A549 (cell line): ENCODE measurements around the gene SYCN. TPM values are rescaled to one million over a fixed set of nuclear protein-coding genes. Genes with fewer than 3 reads are reported as not detected.
"Not testable (repeated sequence)": the region's sequence is repeated elsewhere in the genome, so short reads cannot be mapped to it uniquely, and the experiment has no call there.

Experiments
- ATAC-seq, 2 experiments: fragments of 200-7000 bp in 1 of 2; fragments of >200 bp in 1 of 2; cut with Nextera tagmentation in 1 of 2; cut with Tn5 transposase in 1 of 2; 3 replicates each; pipeline versions ENCODE4 v1.8.0 to v1.9.1; 2018 to 2020; ENCODE audit warnings: mild to moderate bottlenecking in 1 of 2, moderate library complexity in 1 of 2
- CTCF ChIA-PET: fragments of 300-600 bp; sonication (Branson Sonifier 250); formaldehyde crosslinking; extraction: SDS; loops from one replicate; lab custom pipeline; 2021; ENCODE audit warnings: antibody characterized with exemption, inconsistent platforms; lab: Yijun Ruan, JAX
- POLR2A ChIA-PET: fragments of 350-600 bp; formaldehyde crosslinking; extraction: SDS; loops from one replicate; lab custom pipeline; 2021; ENCODE audit warnings: antibody characterized with exemption, inconsistent platforms; lab: Yijun Ruan, JAX
- DNase-seq, 2 experiments: peaks; one replicate each; pipeline versions ENCODE4 v3.0.0 to v3.0.0-alpha.2; 2011 to 2016; ENCODE audit warnings: low read depth in 1 of 2, low spot score in 1 of 2
- FAIRE-seq: peaks from 2 replicates; lab custom pipeline; 2011; peaks lifted over from hg19 to GRCh38; lab: Jason Lieb, UNC
- H3K27ac ChIP-seq, 2 experiments: fragments of >200 bp; sonication (Bioruptor Twin); formaldehyde crosslinking; 3 replicates each; pipeline ENCODE4 v1.5.1; 2016 to 2017
- H3K4me1 ChIP-seq: fragments of >200 bp; sonication (Bioruptor Twin); formaldehyde crosslinking; 3 replicates; pipeline ENCODE4 v1.6.1; 2016
- H3K4me2 ChIP-seq: fragments of >200 bp; sonication (Bioruptor Twin); formaldehyde crosslinking; 3 replicates; pipeline ENCODE4 v1.6.1; 2016
- H3K4me3 ChIP-seq: fragments of >200 bp; sonication (Bioruptor Twin); formaldehyde crosslinking; 3 replicates; pipeline ENCODE4 v1.5.1; 2016
- H3K9me3 ChIP-seq: fragments of >200 bp; sonication (Bioruptor Twin); formaldehyde crosslinking; 3 replicates; pipeline ENCODE4 v1.6.1; 2016
- CEBPB ChIP-seq, 2 experiments: fragments of >200 bp in 1 of 2; sonication (Bioruptor Twin) in 1 of 2; formaldehyde crosslinking in 1 of 2; IDR thresholded peaks; 2 replicates each; pipeline ENCODE4 v1.6.1; 2012 to 2016
- CHD4 ChIP-seq: fragments of 200-600 bp; sonication (generic); IDR thresholded peaks from 2 replicates; pipeline ENCODE4 v1.6.1; 2016; ENCODE audit warnings: antibody characterized with exemption, mild to moderate bottlenecking, borderline replicate concordance
- CTCF ChIP-seq: fragments of >200 bp; sonication (Bioruptor Twin); formaldehyde crosslinking; IDR thresholded peaks from 3 replicates; pipeline ENCODE4 v1.5.1; 2016
- EHF ChIP-seq: fragments of 250-450 bp; sonication (Bioruptor Pico); IDR thresholded peaks from 2 replicates; pipeline ENCODE4 v1.5.0; 2020; ENCODE audit warnings: mild to moderate bottlenecking
- EHMT2 ChIP-seq: fragments of 200-600 bp; sonication (generic); IDR thresholded peaks from 2 replicates; pipeline ENCODE4 v1.6.1; 2016; ENCODE audit warnings: antibody characterized with exemption, low read depth, mild to moderate bottlenecking, moderate library complexity
- FOSB ChIP-seq: fragments of 250-450 bp; sonication (Bioruptor Pico); IDR thresholded peaks from 2 replicates; pipeline ENCODE4 v1.5.0; 2020; ENCODE audit warnings: mild to moderate bottlenecking, moderate library complexity
- FOSL2 ChIP-seq, 2 experiments: fragments of 450-650 bp in 1 of 2; fragments of >200 bp in 1 of 2; sonication (Bioruptor Twin) in 1 of 2; formaldehyde crosslinking; IDR thresholded peaks; 2 replicates each; pipeline versions ENCODE4 v1.5.0 to v1.6.1; 2016 to 2020; ENCODE audit warnings: mild to moderate bottlenecking in 1 of 2, moderate library complexity in 1 of 2
- FOXS1 ChIP-seq: fragments of 250-450 bp; sonication (Bioruptor Pico); IDR thresholded peaks from 2 replicates; pipeline ENCODE4 v1.5.0; 2020; ENCODE audit warnings: mild to moderate bottlenecking, moderate library complexity
- HOXA7 ChIP-seq: fragments of 250-450 bp; sonication (Bioruptor Pico); IDR thresholded peaks from 2 replicates; pipeline ENCODE4 v1.5.0; 2020; ENCODE audit warnings: mild to moderate bottlenecking, moderate library complexity
- HOXB13 ChIP-seq: fragments of 250-450 bp; sonication (Bioruptor Pico); IDR thresholded peaks from 2 replicates; pipeline ENCODE4 v1.5.0; 2020; ENCODE audit warnings: low read depth, mild to moderate bottlenecking, moderate library complexity
- JUN ChIP-seq, 2 experiments: fragments of >200 bp; sonication (Bioruptor Twin); formaldehyde crosslinking; IDR thresholded peaks; 2 replicates in 1 of 2; 3 replicates in 1 of 2; pipeline ENCODE4 v1.6.1; 2016 to 2017
- MAX ChIP-seq: IDR thresholded peaks from 2 replicates; pipeline ENCODE4 v1.6.1; 2012
- MYC ChIP-seq: IDR thresholded peaks from 2 replicates; pipeline ENCODE4 v1.6.1; 2012; ENCODE audit warnings: mild to moderate bottlenecking, inconsistent platforms, low read length, improper control_type of control experiment, borderline replicate concordance
- NFE2L2 ChIP-seq: fragments of 150-350 bp; conservative IDR thresholded peaks from 2 replicates; pipeline ENCODE4 v1.6.1; 2014; ENCODE audit warnings: low read length
- PHF8 ChIP-seq: fragments of 200-600 bp; sonication (generic); IDR thresholded peaks from 2 replicates; pipeline ENCODE4 v1.6.1; 2016; ENCODE audit warnings: low read depth, mild to moderate bottlenecking, antibody characterized with exemption, moderate library complexity, borderline replicate concordance
- RAD21 ChIP-seq, 2 experiments: fragments of >200 bp in 1 of 2; sonication (Bioruptor Twin) in 1 of 2; formaldehyde crosslinking in 1 of 2; IDR thresholded peaks in 1 of 2; conservative IDR thresholded peaks in 1 of 2; 2 replicates in 1 of 2; 3 replicates in 1 of 2; pipeline ENCODE4 v1.6.1; 2012 to 2018; ENCODE audit warnings: inconsistent platforms in 1 of 2
- RNF2 ChIP-seq: fragments of 200-600 bp; sonication (generic); IDR thresholded peaks from 2 replicates; pipeline ENCODE4 v1.6.1; 2016; ENCODE audit warnings: low read depth, mild to moderate bottlenecking, antibody characterized with exemption, moderate library complexity, borderline replicate concordance
- SMC3 ChIP-seq: fragments of >200 bp; sonication (Bioruptor Twin); formaldehyde crosslinking; IDR thresholded peaks from 3 replicates; pipeline ENCODE4 v1.6.1; 2018; ENCODE audit warnings: inconsistent platforms
- TFCP2L1 ChIP-seq: fragments of 250-450 bp; sonication (Bioruptor Pico); IDR thresholded peaks from 2 replicates; pipeline ENCODE4 v1.5.0; 2021; ENCODE audit warnings: mild to moderate bottlenecking
- ZC3H11A ChIP-seq: fragments of 450-650 bp; IDR thresholded peaks from 2 replicates; pipeline ENCODE4 v1.6.1; 2014; ENCODE audit warnings: antibody characterized with exemption, mild to moderate bottlenecking
- ZFP36 ChIP-seq: fragments of 450-650 bp; IDR thresholded peaks from 2 replicates; pipeline ENCODE4 v1.6.1; 2014; ENCODE audit warnings: borderline replicate concordance; ENCODE audit not compliant: partially characterized antibody
- ZNF302 ChIP-seq: fragments of 250-450 bp; sonication (Bioruptor Pico); IDR thresholded peaks from 2 replicates; pipeline ENCODE4 v1.9.0; 2021; ENCODE audit warnings: inconsistent platforms, mild to moderate bottlenecking, moderate library complexity
- WGBS: methylation state at CpG from one replicate; pipeline ENCODE4 v1.1.6; 2017; ENCODE audit errors: missing lambda C conversion rate; 5-methylcytosine and 5-hydroxymethylcytosine counted together
- polyA plus RNA-seq, 4 experiments: library from polyadenylated mRNA; depleted of rRNA in 3 of 4; stranded (reverse); fragments of >200 nt; fragmentation: RNase III in 1 of 4; extraction: RNeasy Plus Mini Kit Qiagen cat#74134 plus additional on column Dnase treatment in 1 of 4; gene quantifications; 2 replicates in 3 of 4; 3 replicates in 1 of 4; pipeline ENCODE4 v1.2.3, GENCODE V29; 2011 to 2017
- TF ChIP-seq, protein P1 (sequence below): fragments of 250-450 bp; sonication (Bioruptor Pico); IDR thresholded peaks from 2 replicates; pipeline ENCODE4 v1.5.0; 2021; ENCODE audit warnings: mild to moderate bottlenecking, moderate library complexity, borderline replicate concordance
- TF ChIP-seq, protein P2 (sequence below): fragments of 150-350 bp; IDR thresholded peaks from 2 replicates; pipeline ENCODE4 v1.6.1; 2014; ENCODE audit warnings: low read depth, mild to moderate bottlenecking, low read length
- TF ChIP-seq, protein P3 (sequence below): fragments of >200 bp; sonication (Bioruptor Twin); formaldehyde crosslinking; IDR thresholded peaks from 3 replicates; pipeline ENCODE4 v1.6.1; 2016

The SYCN gene
- polyA plus RNA-seq, 2 of the 4 experiments (the other 2 are of a cell fraction): not detected

DNA sequence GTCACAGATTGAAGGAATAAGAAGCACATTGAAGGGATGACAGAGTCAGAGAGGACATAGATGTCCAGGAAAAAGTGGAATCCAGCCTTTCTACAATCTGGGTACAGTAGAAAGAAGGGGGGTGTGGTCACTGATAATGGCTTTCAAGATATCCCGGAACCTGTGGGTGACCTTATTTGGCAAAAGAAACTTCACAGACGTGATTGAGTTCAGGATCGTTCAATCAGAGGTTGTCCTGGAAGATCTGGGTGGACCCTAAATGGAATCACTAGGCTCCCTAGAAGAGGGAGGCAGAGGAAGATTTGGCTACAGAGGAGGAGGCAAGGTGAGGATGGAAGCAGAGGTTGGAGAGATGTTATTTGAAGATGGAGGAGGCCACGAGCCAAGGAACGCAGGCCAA is 13.0 kb upstream of the SYCN start (continued):
- TF ChIP-seq HOXB13 (CRISPR knock-in tag) (no peak), MYC (no peak), RNF2 (no peak), JUN (IDR thresholded peaks at IDR 0.05) (no peak)
- TF ChIP-seq, protein P1, sequence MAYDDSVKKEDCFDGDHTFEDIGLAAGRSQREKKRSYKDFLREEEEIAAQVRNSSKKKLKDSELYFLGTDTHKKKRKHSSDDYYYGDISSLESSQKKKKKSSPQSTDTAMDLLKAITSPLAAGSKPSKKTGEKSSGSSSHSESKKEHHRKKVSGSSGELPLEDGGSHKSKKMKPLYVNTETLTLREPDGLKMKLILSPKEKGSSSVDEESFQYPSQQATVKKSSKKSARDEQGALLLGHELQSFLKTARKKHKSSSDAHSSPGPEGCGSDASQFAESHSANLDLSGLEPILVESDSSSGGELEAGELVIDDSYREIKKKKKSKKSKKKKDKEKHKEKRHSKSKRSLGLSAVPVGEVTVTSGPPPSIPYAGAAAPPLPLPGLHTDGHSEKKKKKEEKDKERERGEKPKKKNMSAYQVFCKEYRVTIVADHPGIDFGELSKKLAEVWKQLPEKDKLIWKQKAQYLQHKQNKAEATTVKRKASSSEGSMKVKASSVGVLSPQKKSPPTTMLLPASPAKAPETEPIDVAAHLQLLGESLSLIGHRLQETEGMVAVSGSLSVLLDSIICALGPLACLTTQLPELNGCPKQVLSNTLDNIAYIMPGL (CRISPR knock-in tag): no peak
- TF ChIP-seq, all 56 proteins: peak for 0

- H3K4me1 ChIP-seq, FAIRE-seq, H3K27ac ChIP-seq, DNase-seq, H3K4me2 ChIP-seq, ATAC-seq, POLR2A ChIA-PET, H3K4me3 ChIP-seq: not testable (repeated sequence)
- peaks cover 21% of the 10 kb centered on the region for H3K9me3 ChIP-seq
- CTCF ChIA-PET: interaction anchor here (0.6 to 8.0 kb wide), 13 partner anchors 10 to 755 kb away, joined by 3 to 78 read pairs (median 3); partner anchors contain the start of genes PSMC4 and SYCN
- 35% methylated on average over 3 of the region's 3 CpGs for WGBS
Measured at GRCh38 chr19:39215323-39215722, 11.3 kb upstream of the SYCN start.

DNA sequence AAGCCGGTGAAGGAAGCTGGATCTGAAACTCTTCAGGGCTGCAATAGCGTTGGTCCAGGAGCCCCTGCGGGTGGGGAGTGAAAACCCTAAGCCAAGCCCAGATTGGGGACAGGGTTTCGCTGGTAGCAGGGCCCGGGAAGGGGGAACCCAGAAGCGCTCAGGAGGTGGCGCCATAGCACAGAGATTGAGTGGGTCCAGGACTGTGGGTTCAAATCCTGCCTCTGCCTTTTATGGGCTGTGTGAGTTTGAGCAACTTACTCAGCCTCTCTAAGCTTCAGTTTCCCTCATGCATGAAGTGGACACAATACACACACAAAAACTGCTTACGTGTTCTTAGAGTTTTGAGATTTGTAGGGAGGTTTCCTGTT is 8.3 kb upstream of the SYCN start:
- DNase-seq: peak in 1 of 2 experiments; percentile 76
- H3K4me1 ChIP-seq: no peaks in the 10 kb centered on the region
- 23% methylated on average over 8 of the region's 8 CpGs for WGBS
- no peak overlapping the region for H3K4me2 ChIP-seq
- H3K4me3 ChIP-seq: no peak overlapping the region
- peak; percentile 90 for ATAC-seq
- POLR2A ChIA-PET: interaction anchor here (1.3 kb wide), 1 partner anchor 130 kb away, joined by 4 read pairs; the partner anchor contains the start of gene SAMD4B
- H3K27ac ChIP-seq: no peak overlapping the region
- FAIRE-seq: peak; percentile 97
- CTCF ChIA-PET: interaction anchor here (0.6 to 8.0 kb wide), 29 partner anchors 9 to 260 kb away, joined by 3 to 78 read pairs (median 4); partner anchors contain the start of genes GMFG, IFNL1, SAMD4B and SYCN
- H3K9me3 ChIP-seq: peaks cover 18% of the 10 kb centered on the region
- TF ChIP-seq RAD21 (conservative IDR thresholded peaks at IDR 0.05 in 1 of 2, IDR thresholded peaks at IDR 0.05 in 1 of 2) (peak; percentile 93 to 98), MAX (no peak; the same call in 1 of the 2 replicates), HOXB13 (CRISPR knock-in tag) (no peak), CHD4 (no peak), EHF (CRISPR knock-in tag) (0 out of 2 replicates have a peak, but pooled peaks have one; percentile 57), TFCP2L1 (CRISPR knock-in tag) (no peak), FOSB (CRISPR knock-in tag) (0 out of 2 replicates have a peak, but pooled peaks have one; percentile 64), NFE2L2 (no peak), MYC (no peak), FOSL2 (IDR thresholded peaks at IDR 0.05) (no peak), FOSL2 (CRISPR knock-in tag; IDR thresholded peaks at IDR 0.05) (no peak), SMC3 (peak; percentile 93), FOXS1 (no peak), EHMT2 (no peak), ZNF302 (CRISPR knock-in tag) (no peak), PHF8 (no peak), CEBPB (IDR thresholded peaks at IDR 0.05) (0 out of 4 replicates have a peak, but pooled peaks of 1 of the 2 experiments have one; percentile 21), HOXA7 (CRISPR knock-in tag) (no peak), ZC3H11A (no peak), CTCF (peak; percentile 84), ZFP36 (peak; percentile 51)
- TF ChIP-seq, protein P2, sequence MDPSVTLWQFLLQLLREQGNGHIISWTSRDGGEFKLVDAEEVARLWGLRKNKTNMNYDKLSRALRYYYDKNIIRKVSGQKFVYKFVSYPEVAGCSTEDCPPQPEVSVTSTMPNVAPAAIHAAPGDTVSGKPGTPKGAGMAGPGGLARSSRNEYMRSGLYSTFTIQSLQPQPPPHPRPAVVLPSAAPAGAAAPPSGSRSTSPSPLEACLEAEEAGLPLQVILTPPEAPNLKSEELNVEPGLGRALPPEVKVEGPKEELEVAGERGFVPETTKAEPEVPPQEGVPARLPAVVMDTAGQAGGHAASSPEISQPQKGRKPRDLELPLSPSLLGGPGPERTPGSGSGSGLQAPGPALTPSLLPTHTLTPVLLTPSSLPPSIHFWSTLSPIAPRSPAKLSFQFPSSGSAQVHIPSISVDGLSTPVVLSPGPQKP: no peak
- TF ChIP-seq, protein P3, sequence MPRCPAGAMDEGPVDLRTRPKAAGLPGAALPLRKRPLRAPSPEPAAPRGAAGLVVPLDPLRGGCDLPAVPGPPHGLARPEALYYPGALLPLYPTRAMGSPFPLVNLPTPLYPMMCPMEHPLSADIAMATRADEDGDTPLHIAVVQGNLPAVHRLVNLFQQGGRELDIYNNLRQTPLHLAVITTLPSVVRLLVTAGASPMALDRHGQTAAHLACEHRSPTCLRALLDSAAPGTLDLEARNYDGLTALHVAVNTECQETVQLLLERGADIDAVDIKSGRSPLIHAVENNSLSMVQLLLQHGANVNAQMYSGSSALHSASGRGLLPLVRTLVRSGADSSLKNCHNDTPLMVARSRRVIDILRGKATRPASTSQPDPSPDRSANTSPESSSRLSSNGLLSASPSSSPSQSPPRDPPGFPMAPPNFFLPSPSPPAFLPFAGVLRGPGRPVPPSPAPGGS: no peak
- TF ChIP-seq, protein P1 (CRISPR knock-in tag): no peak
